Putamen (tissue), 1 donor: ENCODE results near the gene NPTXR.
"Not testable (repeated sequence)": the region's sequence is repeated elsewhere in the genome, so short reads cannot be mapped to it uniquely, and the experiment has no call there.

Experiments used
- DNase-seq: peaks from one replicate; pipeline ENCODE4 v3.0.0-alpha.2; 2016; ENCODE audit warnings: low spot score

NPTXR gene

DNA sequence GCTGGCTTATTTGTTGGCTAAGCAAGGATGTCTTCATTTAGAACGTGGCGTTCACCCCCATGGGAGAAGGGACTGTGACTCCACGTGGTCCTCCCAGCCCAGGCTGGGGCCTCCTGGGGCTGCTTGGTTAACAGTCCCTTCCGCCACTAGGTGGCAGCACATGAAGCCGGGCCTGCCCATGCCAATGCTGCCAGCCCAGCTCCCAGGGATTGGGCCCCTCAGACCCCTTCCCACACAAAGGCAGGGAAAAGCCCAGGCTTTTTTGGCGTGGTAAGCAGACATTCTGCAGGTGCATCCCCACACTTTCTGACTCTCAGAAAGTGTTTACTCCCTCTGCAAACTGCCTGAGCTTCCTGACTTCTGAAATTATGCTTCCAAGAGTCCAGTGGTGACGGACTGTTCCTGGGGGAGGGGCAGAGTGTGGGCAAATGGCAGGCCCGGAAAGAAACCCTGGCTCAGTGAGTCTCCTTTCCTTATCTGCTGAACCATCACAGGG is 25.1 kb upstream of the NPTXR start:
- peak; percentile 57 for DNase-seq

DNA sequence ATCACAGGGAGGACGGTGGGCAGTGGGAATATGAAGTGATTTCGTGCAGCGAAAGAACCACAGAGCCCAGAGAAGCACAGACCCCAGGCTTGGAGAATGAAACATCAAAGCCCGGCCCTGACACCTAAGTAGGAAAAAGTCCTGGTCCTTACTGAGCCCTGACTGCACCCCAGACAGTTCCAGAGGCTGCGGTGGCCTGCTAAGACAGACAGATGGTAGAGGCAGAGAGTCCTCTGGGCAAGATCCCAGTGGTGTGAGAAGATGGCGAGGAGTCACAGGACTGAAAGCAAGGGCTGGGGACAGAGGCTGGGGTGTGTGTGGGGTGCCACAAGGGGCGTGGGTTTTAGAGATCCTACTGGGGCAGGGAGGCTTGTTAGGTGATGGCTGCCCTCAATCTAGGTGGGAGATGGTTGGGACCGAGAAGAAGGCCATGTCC is 24.5 kb upstream of the NPTXR start:
- DNase-seq, result no peak

DNA sequence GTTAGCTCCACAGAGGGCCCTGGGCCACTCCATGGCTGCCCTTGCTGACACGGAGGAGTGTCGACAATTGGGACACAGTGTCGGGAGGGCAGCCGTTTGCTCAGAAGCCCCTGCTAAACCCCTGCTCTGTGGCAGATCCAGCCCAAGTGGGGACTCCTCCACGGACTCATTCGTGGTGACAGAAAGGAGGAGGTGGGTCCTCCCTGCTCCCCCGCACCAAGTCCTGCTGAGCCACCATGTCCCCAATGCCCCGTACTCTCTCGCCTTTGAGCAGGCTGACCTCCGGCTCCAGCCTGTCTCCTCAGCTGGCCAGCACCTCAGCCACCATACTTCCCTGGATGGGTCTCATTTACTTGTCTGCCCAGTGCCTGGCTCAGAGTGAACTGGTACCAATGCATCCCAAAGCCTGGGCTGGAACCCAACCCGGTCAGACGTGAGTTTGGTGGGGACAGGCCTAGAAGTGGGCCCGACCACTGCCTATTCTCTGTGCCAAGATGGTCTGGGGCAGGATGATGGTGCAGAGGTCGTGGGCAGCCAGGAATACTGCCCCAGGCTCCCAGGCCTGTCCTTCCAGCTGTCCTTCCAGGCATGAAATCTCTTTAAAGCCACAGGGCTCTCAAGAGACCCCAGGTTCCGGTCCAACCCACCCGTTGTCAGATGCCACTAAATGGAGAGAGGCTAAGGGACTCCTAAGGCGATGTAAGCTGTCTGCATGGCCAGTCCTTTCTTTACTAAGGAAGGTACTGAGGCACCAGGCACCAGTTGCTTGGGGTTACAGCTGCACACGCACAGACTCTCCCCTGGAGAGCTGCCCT is 23.9 kb upstream of the NPTXR start:
- DNase-seq, result no peak

DNA sequence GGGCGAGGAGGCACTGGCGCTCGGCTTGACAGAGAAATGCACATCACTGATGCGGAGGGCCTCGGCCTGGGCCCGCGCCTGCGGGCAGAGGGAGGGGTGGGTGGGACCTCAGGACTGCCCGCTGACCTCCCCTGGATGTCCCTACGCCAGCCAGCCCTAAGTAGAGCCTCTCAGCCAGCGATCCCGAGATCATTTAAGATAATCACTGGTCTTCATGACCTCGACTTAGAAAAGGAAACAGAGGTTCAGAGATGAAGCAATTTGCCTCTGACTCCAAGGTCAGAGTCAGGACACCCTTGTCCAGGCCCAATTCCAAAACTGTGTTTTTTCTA is 23.3 kb upstream of the NPTXR start:
- DNase-seq, result no peak

DNA sequence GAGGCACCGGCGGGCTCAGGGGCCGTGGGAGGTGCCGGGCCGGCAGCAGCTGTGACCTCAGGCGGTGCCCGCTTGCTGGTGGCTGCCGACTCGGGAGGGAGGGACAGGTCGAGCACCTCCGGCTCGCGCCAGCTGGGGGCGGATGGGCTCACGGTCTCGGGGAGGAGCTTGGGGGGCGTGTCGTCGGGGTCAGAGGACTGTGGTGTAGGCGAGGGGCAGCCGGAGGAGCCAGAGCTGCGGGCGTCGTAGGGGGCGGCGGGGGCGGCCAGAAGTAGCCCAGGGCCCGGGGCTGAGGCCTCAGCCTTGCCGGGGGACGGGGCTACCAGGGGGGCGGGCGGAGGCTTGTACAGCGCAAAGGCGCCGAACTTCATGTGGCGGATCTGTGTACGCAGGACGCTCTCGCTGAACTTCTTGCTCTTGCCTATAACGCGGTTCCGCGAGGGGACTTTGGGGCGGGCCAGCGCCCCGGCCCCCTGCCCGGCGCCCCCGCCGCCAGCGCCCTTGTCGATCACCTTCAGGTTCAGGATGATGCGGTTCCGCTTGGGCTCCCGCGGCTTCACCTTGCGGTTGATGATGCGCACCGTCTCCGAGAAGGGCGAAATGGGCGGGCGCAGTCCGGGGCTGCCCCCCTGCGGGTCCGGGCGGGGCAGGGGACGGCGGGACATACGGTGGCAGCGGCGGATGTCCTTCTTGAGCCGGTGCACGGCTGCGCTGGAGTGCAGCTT is 22.7 kb upstream of the NPTXR start:
- no peak for DNase-seq

DNA sequence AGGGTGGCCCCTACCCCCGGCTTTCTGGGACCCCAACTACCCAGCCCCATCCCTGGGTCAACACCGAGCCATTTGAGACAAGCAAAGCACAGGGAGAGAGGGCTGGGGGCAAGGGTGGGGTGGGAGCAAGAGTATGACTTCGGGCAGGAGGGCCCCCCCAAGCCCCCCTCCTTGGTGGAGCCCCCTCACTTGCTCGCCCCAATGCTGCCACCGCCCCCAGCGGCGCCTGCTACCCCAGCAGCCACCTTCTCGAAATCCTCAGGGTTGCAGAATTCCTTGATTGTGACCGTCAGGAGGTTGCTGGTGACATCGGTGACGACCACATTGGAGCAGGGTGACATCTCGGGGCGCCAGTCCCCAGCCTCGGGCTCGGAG is 22.2 kb upstream of the NPTXR start:
- no peak for DNase-seq

DNA sequence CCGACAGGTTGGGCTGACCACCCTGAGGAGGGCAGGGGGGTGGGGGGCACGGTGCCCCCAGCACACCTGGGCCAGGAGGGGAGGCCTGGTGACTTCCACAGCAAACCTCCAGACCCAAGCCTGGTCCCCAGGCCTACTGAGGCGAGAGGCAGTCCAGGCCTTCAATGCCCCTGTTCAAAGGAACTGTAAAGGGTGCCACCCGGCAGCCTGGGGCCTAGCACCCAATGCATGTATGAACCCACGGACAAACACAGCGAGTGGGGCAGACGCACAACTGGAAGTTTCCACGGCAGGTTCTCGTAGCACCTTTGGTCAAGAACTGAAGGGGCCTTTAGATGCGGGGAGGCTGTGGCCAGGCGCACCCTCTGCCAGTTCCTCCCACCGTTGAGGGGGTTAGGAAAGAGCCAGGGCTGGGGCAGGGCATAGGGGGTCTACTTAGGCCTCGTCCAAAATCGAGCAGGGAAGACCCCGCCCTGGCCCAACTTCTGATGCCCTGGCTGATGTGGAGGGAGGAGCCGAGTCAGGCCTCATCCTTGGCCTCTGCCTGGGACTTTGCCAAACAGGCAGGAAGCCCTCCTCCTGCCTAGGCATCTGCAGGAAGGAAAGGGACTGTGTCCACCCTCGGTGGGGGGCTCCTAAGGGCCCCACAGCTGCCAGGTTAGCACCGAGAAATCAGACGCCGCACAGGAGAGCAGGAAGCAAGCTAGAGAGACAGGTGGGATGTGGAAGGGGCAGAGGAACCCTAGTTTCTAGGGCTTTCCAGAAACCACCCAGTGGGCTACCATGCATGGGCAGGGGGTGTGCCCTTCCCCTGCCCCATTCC is 21.6 kb upstream of the NPTXR start:
- DNase-seq, result no peak

DNA sequence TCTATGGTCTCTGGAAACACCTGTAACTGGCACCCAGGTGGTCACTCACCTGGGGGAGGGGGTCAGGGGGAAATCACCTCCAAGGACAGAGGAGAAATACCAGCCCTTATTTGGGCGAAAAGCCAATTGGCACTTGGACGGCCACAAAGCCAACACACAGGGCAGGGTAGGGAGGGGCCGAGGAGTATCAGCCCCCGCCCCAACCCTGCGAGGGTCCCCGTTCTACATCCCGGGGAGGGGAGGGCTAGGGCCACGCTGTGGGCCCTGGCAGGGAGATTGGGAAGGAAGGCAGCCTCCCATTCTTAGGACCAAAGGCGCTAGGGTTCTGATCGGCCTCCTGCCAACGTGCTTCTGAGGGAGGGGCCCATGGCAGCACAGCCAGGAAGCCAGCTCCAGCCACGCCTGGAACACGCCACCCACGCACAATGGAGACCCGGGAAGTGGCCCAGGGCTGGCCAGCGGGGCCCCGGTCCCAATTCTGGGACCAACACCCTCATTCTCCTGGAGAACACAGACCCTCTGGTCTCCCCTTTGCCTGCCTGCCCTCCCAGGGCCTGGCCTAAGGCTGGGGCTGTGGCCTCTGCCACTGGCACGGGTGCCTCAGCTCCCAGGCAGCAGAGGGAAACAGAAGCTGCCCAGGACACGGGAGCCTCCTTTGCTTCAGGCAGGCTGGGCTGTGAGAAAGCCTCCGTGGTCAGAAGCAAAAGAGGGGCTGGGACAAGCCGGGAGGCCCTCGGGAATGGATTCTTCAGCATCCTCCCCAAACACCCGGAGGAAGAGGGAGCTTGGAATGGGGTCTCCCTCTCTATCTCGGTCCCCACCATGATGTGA is 20.7 kb upstream of the NPTXR start:
- DNase-seq, result no peak

DNA sequence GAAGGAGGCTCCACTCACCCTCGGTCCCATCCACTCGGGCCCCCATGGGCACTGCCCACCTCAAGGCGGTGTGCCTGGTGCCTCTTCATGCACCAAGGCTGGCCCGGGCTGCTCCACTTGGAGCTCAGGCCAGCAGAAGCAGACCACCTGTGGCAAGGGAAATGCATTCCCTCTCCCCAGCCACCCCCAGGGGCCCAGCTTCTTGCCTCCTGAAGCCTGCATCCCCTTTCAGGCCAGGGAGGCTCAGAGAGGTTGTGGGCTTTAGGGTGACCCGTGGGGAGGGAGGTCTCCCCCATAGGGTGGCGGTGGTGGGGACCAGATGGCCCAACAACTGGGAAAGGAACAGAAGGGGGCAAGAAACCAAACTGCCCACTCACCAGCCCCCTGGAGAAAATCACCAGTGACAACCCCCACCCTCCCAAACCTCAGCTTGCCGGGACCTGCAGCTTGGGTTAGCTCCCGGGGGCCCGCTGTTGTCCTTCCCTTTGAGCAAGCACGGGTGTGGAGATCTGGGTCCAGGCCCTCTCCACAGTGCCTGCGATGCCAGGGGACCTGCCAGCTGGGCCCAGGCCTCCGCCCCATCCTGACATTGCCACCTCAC is 19.8 kb upstream of the NPTXR start:
- no peak for DNase-seq

DNA sequence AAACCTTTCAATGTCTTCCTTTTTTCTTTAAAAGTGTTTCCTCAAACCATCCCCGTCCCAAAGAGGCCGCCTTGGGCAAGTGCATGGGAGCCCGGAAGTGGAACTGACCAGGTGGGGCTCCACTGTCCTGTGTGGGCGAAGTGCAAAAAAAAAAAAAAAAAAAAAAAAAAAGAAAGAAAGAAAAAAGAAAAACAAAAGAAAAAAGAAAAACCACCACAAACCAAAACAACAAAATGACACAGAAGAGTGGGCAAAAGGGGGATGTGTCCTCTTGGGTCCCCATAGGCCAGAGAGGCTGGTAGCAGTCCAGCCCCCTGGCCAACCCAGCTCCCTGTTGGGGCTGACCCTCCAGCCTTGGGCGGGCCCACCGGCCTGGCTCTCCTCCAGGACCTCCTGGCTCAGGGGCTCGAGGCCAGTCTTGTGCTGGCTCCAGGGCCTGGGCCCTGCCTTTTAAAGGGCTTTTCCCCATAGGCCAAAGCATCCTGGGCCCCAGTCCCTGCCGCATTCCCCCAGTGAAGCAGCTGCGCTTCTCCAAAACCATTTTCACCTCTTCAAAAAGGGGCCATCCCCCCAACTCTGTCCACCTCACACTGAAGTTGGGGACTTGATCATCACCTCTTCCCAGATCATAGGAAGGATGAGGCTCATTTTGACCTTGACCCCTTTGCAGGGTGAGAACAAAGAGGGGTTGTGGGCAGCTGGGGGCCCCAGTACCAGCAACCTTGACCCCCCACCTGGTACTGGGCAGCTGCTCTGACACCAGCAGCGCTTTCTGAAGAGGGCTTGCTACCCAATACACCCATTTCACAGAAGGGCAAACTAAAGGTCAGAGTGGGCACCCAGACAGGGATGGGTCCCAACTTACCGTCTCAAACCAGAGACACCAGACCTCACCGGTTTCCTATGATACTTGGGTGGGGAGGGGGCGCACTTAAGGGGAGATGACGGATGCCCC is 18.8 kb upstream of the NPTXR start:
- no peak for DNase-seq

DNA sequence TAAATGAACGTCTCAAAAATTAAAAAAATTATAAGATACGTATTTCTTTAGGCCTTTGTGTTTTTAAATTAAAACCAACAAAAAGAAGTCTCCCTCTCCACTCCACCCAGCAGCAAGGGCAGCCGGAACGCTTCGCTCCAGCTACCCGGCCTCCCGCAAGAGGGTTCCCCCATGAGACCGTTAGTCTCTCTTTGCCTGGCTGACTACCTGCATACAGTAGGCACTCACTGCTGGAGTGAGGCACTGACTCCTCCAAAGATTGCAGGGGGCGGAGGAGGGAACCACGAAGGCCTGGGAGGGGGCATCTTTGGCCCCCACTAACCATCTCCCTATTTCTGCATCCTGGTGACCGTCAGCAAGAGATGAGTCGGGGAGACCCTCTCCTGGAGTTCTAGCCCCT is 18.1 kb upstream of the NPTXR start:
- DNase-seq, result no peak

DNA sequence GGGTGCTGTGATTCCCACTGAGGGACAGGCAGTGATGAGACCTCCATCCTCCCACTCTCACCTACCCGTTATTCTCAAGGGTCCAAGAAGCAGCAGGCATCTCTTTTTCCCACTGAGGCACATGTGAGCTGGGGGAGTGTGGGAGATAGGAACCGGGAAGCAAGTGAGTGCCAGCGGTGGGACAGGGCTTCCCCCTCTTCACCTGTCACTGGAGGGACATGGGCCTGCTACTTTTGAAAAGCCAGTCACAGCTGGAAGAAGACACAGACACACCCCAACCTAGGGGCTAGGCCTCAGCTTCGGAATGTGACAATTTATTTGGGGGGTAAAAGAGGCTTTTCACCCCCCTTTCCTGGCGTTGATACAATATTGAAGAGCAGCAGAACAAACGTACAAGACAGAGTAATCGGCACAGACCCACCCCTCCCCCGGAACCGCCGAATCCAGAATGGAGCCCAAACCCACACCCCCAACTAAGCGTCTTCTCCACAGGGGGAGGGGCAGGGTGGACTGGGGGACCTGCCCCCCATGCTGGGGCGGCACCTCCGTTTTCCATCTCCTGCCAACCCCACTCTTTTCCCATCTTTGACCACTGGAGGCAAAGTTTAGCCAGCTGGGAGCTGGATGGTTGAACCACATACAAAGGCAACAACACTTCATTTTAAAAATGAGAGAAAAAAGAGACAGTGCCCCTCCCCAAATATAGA is 17.5 kb upstream of the NPTXR start:
- DNase-seq, result no peak

DNA sequence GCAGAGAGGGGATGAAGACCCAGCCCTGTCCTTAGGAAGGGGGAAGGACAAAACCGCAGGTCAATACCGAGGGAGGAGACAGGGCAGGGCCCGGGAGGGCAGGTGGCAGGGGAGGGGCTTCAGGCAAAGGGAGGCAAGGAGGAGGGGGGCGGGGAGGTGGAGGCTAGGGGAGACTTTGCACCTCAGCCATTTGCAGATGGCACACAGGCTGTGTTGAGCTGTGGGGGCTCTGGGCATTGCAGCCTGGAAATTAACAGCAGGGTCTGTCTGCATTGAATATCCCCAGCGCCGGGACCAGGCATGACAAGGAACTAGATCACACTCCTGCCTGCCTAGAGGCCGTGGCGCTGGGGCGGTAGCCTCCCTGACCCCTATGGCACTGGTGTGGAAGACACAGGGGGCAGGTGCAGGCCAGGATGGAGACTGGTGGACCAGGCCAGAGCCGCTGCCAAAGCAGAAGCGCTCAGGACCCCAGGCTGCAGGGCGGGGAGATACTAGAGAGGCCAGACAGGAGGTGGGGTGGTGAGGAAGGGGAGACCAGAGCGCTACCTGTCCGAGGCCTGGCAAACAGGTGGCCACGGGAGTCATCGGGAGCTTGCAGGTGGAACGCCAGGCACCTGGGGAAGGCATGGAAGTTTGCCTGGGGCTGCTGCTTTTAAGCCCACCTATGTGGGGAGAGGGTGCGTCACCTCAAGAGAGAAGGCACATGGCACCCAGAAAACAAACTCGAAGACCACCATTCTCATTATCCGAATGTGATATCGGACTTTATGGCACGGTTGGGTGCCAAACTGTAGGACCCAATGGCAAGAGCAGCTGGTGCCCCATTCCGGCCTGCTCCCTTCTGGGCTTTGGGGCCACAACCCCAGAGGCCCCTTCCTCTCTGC is 16.7 kb upstream of the NPTXR start:
- no peak for DNase-seq

DNA sequence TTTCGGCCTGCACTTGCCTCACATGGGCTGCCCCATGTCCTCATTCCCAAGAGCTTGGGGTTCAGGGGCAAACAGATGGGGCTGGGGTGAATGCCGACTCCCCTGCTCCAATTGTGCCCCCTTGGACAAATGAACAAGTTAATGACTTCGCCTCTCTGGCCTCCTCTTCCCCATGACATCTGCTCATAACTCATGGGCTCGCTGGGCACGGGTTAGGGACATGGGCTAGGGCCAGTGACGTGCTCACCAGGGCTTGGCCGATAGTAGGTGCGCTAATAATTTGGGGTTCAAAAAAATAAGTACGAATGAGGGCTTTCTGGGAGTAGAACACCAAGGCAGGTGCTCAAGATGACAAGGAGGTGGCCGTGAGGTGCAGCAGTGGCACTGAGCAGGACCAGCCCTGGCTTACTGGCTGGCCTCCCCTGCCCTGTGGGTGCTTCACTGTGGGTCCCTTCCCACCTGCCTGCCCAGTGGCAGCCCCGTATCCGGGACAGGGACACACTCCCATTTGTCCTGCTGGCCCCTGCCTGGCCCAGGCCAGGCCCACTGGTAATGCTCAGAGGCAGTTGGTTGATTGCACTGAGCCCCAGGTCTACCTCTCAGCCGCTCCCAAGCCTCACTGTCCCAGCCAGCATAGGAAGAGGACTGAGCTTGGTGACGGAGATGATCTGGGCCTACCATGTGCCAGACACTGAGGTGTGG is 15.9 kb upstream of the NPTXR start:
- no peak for DNase-seq

DNA sequence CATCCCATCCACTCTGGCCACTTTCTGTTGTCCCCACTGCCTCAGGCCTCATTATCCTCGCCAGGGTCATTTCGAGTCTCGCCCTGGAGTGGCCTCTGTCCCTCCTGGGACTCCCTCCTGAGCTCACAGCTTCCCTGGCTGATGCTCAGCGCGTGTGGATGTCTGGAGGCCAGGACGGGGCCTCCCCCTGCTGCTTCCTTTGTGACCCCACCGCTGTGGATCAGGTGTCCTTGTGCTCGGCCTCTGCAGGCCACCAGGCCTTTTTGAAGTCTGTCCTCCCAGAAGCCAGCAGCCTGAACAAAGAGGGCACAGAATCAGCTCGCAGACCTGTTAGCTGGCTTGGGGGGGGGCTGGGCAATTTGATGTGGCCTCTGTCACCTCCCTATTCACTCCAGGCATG is 14.7 kb upstream of the NPTXR start:
- DNase-seq, result no peak

DNA sequence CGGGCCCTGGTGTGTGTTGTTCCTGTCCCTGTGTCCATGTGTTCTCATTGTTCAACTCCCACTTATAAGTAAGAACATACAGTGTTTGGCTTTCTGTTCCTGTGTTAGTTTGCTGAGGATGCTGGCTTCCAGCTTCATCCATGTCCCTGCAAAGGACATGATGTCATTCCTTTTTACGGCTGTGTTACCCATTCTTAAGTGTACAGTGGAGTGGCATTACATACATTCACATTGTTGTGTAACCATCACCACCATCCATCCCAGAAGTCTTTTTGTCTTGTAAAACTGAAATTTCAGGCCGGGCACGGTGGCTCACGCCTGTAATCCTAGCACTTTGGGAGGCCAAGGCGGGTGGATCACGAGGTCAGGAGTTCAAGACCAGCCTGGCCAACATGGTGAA is 10.6 kb upstream of the NPTXR start:
- DNase-seq, result not testable (repeated sequence)

DNA sequence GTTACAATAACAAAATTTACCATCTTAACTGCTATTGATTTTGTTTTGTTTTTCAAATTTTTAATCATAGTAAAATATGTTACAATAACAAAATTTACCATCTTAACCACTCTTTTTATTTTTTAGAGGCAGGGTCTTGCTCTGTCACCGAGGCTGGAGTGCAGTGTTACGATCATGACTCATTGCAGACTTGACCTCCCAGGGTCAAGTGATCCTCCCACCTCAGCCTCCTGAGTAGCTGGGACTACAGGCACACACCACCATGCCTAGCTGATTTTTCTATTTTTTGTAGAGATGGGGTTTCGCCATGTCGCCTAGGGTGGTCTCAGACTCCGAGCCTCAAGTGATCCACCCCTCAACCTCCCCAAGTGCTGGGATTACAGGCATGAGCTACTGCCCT is 10.1 kb upstream of the NPTXR start:
- DNase-seq, result not testable (repeated sequence)

DNA sequence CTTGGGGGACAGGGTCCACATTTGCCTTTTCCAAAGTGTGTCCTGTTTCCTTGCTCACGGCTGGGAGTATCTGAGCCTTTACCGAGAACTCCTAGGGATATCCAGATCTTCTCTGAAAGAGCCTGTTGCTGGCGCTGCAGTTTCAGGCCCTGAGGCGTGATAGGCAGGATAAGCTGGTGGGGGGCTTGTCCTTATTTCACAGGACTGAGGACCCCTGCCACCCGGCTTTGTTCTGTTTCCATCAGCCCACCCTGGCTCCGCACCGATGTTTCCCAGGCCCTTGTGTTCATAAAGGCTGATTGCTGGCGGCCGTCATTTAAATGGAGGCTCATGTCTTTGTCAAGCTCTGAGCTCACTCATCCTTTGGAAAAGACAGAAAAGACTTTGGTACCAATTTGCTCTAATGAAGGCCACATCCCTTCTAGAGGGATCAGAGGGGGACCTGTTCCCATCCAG is 9.4 kb upstream of the NPTXR start:
- no peak for DNase-seq
